ENCODE results near the gene GAS2L3.
"Not testable (repeated sequence)": the region's sequence is repeated elsewhere in the genome, so short reads cannot be mapped to it uniquely, and the experiment has no call there.

Gene GAS2L3

GRCh38 chr12:100576331-100577036 is 3.0 kb downstream of the GAS2L3 start:
- no peak for DNase-seq

DNA sequence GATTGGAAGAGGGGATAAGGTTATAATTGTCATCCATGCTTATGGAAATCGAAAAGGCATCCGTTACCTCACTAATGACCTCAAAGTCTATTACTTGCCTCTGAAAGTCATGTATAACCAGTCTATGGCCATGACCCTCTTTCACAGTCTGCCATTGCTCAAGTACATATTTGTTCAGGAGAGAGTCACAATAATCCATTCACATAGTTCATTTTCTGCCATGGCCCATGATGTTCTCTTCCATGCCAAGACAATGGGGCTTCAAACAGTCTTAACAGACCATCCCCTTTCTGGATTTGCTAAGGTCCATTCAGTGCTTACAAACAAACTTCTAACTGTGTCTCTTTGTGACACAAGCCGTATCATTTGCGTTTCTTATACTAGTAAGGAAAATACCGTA is 5.4 kb downstream of the GAS2L3 start:
- no peak for DNase-seq

DNA sequence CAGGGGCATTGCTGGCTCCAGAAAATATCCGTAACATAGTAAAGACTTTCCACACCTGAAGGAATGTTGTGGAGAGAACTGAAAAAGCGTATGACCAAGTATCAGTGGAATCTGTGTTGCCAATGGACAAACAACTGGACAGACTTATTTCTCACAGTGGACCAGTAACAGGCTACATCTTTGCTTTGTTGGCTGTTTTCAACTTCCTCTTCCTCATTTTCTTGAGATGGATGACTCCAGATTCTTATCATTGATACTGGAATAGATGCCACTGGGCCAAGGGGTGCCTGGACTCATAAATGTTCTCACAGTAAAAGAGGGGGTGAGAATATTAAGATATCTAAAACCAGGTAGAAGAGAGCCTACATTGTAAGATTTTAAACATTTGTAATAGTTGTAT is 6.4 kb downstream of the GAS2L3 start:
- no peak for DNase-seq

DNA sequence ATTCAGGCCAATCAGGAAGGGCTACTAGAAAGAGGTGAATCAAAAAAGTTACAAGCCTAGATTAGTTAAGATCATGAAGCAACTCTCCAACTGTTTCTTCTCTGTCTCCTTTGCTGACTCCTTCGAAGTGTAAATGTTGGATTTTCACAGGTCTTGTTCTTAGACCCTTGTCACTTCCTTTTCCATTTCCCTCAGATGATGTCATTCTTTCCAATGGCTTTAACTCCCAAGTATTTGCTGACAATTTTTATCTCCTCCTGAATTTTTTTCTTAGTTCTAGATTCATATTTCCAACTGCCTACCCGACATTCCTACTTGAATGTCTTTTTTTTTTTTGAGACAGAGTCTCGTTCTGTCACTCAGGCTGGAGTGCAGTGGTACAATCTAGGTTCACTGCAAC is 10.8 kb downstream of the GAS2L3 start:
- no peak for DNase-seq

GRCh38 chr12:100591979-100592378 is 18.5 kb downstream of the GAS2L3 start:
- no peak for DNase-seq

- peak; percentile 3 for DNase-seq
These were observed 20.0 kb downstream of the GAS2L3 start for GRCh38 chr12:100593490-100593889.

- no peak for DNase-seq
These were observed 28.1 kb downstream of the GAS2L3 start for GRCh38 chr12:100601626-100602025.

DNA sequence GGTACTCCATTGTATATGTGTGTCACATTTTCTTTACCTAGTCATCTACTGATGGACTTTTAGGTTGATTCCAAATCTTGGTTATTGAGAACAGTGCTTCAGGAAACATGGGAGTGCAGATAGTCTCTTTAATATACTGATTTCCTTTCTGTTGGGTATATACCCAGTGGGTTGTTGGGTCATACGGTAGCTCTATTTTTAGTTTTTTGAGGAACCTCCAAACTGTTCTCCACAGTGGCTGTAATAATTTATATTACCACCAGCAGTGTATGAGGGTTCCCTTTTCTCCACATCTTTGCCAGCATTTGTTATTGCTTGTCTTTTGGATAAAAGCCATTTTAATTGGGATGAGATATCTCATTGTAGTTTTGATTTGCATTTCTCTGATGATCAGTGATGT is 29.5 kb downstream of the GAS2L3 start:
- not testable (repeated sequence) for DNase-seq

DNA sequence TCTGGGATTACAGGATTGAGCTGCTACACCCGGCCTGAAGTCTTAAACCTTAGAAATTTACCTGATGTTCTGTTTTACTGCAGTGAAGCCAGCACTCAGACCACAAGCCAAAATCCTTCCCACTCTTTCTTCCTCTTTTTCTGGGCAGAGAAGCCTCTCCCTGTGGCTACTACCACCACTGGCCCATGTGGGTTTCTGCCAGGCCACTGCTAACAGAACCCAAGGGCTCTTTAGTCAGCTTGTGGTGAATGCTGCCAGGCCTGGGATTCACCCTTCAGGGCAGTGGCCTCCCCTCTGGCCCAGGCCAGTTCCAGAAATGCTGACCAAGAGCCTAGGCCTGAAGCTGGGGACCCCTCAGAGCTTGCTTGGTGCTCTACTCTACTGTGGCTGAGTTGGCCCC is 35.3 kb downstream of the GAS2L3 start:
- no peak for DNase-seq

GRCh38 chr12:100610666-100611430 is 37.4 kb downstream of the GAS2L3 start:
- no peak for DNase-seq

DNA sequence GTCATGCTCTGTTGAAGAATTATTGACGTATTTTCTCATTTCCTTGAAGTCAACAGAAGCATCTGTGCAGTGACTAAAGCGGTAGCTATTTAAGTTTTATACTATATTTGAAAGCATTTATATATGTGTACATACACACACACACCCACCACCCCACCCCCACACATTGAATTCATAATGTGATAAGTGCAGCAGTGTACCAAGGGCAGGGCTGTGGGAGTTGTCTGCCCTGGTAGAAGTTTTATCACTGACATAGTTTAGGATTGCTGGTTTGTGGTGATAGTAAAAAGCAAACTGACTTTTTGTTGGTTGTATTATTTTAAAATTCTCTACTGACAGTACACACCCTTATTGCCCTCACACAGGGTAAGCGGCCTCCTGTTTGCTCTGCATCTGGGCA is 39.1 kb downstream of the GAS2L3 start:
- no peak for DNase-seq

DNA sequence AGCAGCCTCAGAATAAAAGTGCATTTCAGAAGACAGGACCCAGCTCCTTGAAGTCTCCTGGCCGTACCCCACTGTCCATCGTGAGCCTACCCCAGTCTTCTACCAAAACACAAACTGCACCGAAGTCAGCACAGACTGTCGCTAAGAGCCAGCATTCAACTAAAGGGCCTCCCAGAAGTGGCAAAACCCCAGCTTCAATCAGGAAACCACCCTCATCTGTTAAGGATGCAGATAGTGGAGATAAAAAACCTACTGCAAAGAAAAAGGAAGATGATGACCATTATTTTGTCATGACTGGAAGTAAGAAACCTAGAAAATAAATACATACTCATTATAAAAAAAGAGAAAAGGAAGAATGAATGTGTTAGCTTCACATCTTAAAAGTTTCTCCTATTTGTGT is 51.1 kb downstream of the GAS2L3 start:
- no peak for DNase-seq

- no peak for DNase-seq
These were observed 59.0 kb downstream of the GAS2L3 start for GRCh38 chr12:100632445-100632892.

GRCh38 chr12:100633082-100633785 is 59.8 kb downstream of the GAS2L3 start:
- DNase-seq = not testable (repeated sequence)

GRCh38 chr12:100643246-100643645 is 69.8 kb downstream of the GAS2L3 start:
- no peak for DNase-seq

- no peak for DNase-seq
These were observed 73.4 kb downstream of the GAS2L3 start for GRCh38 chr12:100646896-100647295.

GRCh38 chr12:100651108-100651507 is 77.6 kb downstream of the GAS2L3 start:
- no peak for DNase-seq

DNA sequence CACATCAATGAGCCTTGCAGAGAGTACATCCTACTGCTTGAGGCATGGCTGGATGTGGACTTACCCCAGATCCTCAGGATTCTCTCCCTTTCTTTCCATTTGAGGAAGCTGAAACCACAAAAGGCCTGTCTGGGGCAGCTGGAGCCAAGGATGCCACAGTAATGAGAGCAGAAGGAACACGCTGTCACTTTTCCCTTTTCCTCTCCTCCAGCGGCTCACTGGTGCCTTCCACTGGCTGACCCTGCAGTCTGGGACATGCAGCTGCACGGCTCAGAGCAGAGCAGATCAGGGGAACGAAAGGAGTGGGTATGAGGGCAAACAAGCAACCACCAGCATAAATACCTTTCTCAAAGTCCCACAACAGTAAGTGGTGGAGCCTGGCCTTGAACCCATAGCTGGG is 78.2 kb downstream of the GAS2L3 start:
- no peak for DNase-seq

DNA sequence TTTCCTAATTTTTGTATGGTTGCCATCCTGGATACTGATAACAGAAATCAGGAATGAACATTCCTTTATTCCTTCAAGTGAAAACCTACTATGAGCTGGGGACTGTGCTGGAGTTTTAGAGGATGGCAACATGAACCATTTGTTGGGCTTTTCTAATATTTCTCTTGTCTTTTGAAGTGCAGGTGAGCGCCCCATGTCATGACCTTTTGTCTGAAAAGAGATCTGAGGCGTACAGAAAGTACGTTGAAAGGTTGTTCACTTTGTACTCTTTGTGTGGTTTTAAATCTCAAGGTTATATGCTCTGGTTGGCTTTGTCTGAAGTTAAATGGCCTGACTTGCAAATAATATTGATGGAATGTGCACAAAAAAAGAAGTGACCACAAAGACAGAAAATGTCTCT is 79.0 kb downstream of the GAS2L3 start:
- DNase-seq = no peak

- DNase-seq = no peak
These were observed 82.7 kb downstream of the GAS2L3 start for GRCh38 chr12:100656141-100656540.

DNA sequence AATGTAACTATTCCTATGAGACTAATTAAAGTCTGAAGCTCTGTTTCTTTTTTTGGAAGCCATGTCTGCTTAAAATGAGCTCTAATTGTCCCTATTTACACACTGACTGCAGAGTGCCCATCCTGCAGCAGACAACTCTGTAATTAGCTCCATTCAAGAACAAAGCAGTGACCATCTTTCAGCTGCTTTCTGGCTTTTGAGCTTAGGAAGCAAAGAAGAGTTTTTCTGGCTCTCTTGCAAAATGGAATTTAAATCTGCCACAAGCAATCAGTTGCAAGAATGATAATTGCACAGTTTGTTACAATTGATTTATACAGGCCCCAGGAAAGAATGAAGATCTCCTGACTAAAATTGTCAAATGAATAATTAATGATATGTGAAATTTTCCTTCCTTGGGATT is 83.4 kb downstream of the GAS2L3 start:
- DNase-seq = peak; percentile 29

- no peak for DNase-seq
These were observed 87.9 kb downstream of the GAS2L3 start for GRCh38 chr12:100661300-100661951.

GRCh38 chr12:100666588-100666987 is 93.1 kb downstream of the GAS2L3 start:
- DNase-seq = no peak

Measured in NCI-H2171 treated with DMSO at 0.1 percent for 48 hours (cell line).